Lower leg skin (tissue), 4 donors: Measurements from ENCODE around the gene UNKL. TPM values are rescaled to one million over a fixed set of nuclear protein-coding genes. Genes with fewer than 3 reads are reported as not detected.

Experiments
- DNase-seq, 2 donors: peaks; one replicate each; pipeline ENCODE4 v3.0.0-alpha.2; 2019; ENCODE audit warnings: low spot score in 2 of 2
- H3K4me3 ChIP-seq: fragments of 200-600 bp; sonication (generic); 2 replicates; pipeline ENCODE4 v1.5.1; 2017; ENCODE audit warnings: mild to moderate bottlenecking, low read depth; ENCODE audit not compliant: poor library complexity, severe bottlenecking
- POLR2A ChIP-seq, 2 donors: fragments of 450-650 bp; IDR thresholded peaks; one replicate each; pipeline ENCODE4 v1.6.1; 2016 to 2017; ENCODE audit warnings: antibody characterized with exemption in 2 of 2, mild to moderate bottlenecking in 1 of 2, moderate library complexity in 1 of 2
- WGBS, 2 donors: methylation state at CpG; one replicate each; pipeline ENCODE4 v1.1.5; 2018; 5-methylcytosine and 5-hydroxymethylcytosine counted together
- intact Hi-C: fragments of 100-400 bp; cut with DNase I; formaldehyde crosslinking; loops from one replicate; pipeline ENCODE4 v1.15.0; 2023; ENCODE audit warnings: low total_unique reads
- total RNA-seq, 4 donors: library from RNA; depleted of rRNA; stranded (reverse); fragments of >200 nt; gene quantifications; one replicate each; pipeline ENCODE4 v1.1.0, GENCODE V29; 2016
- TF ChIP-seq, protein P1 (sequence below), 3 donors: fragments of 450-650 bp; IDR thresholded peaks; one replicate each; pipeline ENCODE4 v1.5.1; 2016; ENCODE audit warnings: antibody characterized with exemption in 3 of 3, mild to moderate bottlenecking in 3 of 3, moderate library complexity in 2 of 3

The UNKL gene
- total RNA-seq, 4 donors from 2014 or later, result 25.7 to 63.4 (median 36.6) TPM

- WGBS, 2 donors, result 0 to 3% methylated on average over 18 to 21 of the region's 22 CpGs
- DNase-seq, result no peak
- TF ChIP-seq POLR2A (IDR thresholded peaks at IDR 0.05), result no peak
- TF ChIP-seq, protein P1, sequence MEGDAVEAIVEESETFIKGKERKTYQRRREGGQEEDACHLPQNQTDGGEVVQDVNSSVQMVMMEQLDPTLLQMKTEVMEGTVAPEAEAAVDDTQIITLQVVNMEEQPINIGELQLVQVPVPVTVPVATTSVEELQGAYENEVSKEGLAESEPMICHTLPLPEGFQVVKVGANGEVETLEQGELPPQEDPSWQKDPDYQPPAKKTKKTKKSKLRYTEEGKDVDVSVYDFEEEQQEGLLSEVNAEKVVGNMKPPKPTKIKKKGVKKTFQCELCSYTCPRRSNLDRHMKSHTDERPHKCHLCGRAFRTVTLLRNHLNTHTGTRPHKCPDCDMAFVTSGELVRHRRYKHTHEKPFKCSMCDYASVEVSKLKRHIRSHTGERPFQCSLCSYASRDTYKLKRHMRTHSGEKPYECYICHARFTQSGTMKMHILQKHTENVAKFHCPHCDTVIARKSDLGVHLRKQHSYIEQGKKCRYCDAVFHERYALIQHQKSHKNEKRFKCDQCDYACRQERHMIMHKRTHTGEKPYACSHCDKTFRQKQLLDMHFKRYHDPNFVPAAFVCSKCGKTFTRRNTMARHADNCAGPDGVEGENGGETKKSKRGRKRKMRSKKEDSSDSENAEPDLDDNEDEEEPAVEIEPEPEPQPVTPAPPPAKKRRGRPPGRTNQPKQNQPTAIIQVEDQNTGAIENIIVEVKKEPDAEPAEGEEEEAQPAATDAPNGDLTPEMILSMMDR (IDR thresholded peaks at IDR 0.05), result no peak
- intact Hi-C loops, result no loop called here
- H3K4me3 ChIP-seq, result peak overlapping the region; percentile 85
Observed at GRCh38 chr16:1420111-1420539, 5.6 kb upstream of the UNKL start.

- H3K4me3 ChIP-seq, result no peak overlapping the region
- intact Hi-C loops, result no loop called here
- 54 to 63% methylated on average over 3 of the region's 3 CpGs for WGBS, 2 donors
- no peak for DNase-seq
- TF ChIP-seq, protein P1 (IDR thresholded peaks at IDR 0.05), result no peak
- no peak for TF ChIP-seq POLR2A (IDR thresholded peaks at IDR 0.05)
Observed at GRCh38 chr16:1416521-1416941, 2.0 kb upstream of the UNKL start.

DNA sequence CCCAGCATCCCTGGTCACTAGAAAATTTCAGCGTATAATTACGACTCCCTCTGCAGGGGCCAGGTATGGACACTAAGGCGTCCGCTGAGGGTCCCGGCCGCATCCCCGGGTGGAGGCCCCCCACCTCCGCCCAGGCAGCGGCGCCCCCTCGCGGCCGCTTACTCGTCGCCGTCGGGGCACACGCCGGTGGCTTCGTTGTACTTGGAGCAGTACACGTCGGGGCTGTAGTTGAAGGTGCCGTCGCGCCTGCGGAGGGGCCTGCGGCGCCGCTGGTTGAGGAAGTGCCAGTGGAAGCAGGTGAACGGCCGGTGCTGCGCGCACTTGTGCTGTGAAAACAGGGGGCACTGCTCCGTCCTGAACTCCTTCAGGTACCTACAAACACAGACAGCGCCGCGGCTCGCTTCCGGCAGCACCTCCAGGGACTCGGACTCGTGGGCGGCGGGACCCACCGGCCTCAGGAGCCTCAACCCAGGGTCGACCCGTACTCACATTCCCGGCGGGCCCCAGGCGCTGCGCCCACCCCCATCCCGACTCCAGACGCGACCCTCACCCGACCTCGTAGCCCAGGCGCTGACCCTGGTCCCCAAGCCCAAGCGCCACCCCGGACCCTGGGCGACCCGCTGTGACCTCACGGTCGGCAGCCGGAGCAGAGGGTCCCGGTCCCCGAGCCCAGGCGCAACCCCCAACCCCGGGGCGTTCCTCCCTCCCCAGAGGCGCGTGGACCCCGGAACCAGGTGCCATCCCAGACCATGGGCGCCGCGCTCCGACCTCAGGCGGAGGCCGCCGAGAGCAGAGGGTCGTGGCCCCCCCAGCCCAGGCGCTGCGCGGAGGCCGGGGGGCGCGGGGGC is 596 bp downstream of the UNKL start:
- no peak for TF ChIP-seq POLR2A (IDR thresholded peaks at IDR 0.05)
- TF ChIP-seq, protein P1 (IDR thresholded peaks at IDR 0.05), result no peak
- WGBS, 2 donors, result 3 to 17% methylated on average over 9 to 79 of the region's 85 CpGs
- peak overlapping the region; percentile 88 for H3K4me3 ChIP-seq
- peak in 1 of 2 donors; percentile 92 for DNase-seq
- intact Hi-C loops, result no loop called here

- intact Hi-C loops, result no loop called here
- 93 to 100% methylated on average over 1 to 2 of the region's 2 CpGs for WGBS, 2 donors
Observed at GRCh38 chr16:1412847-1413246, 1.7 kb downstream of the UNKL start.

GRCh38 chr16:1408171-1408837 is 6.2 kb downstream of the UNKL start:
- 5 to 6% methylated on average over 33 to 37 of the region's 42 CpGs for WGBS, 2 donors
- intact Hi-C loops, result loop anchor here (10.0 kb wide), 1 partner anchor 54 kb away; the partner anchor contains the start of genes GNPTG and TSR3
- H3K4me3 ChIP-seq, result no peak overlapping the region
- TF ChIP-seq, protein P1 (IDR thresholded peaks at IDR 0.05), result no peak
- no peak for TF ChIP-seq POLR2A (IDR thresholded peaks at IDR 0.05)
- peak; percentile 91 to 99 for DNase-seq

More at GRCh38 chr16:1412847-1413246, 1.7 kb downstream of the UNKL start:
- no peak overlapping the region for H3K4me3 ChIP-seq
- DNase-seq, result no peak
- TF ChIP-seq, protein P1 (IDR thresholded peaks at IDR 0.05), result no peak
- no peak for TF ChIP-seq POLR2A (IDR thresholded peaks at IDR 0.05)
